Umbilical cord (tissue), 2 donors: ENCODE measurements around the gene RIMBP2. TPM values are rescaled to one million over a fixed set of nuclear protein-coding genes. Genes with fewer than 3 reads are reported as not detected.
"Not testable (repeated sequence)": the region's sequence is repeated elsewhere in the genome, so short reads cannot be mapped to it uniquely, and the experiment has no call there.

Experiments used
- DNase-seq: peaks from one replicate; pipeline ENCODE4 v3.0.0-alpha.2; 2015; ENCODE audit warnings: low spot score
- total RNA-seq: library from RNA; depleted of rRNA; stranded (reverse); fragments of >200 nt; gene quantifications from one replicate; pipeline ENCODE4 v1.2.3, GENCODE V29; 2014; ENCODE audit warnings: low replicate concordance; ENCODE audit not compliant: insufficient read depth

RIMBP2 gene
- total RNA-seq, 1 donor from 2014 or later = 1.9 TPM

DNA sequence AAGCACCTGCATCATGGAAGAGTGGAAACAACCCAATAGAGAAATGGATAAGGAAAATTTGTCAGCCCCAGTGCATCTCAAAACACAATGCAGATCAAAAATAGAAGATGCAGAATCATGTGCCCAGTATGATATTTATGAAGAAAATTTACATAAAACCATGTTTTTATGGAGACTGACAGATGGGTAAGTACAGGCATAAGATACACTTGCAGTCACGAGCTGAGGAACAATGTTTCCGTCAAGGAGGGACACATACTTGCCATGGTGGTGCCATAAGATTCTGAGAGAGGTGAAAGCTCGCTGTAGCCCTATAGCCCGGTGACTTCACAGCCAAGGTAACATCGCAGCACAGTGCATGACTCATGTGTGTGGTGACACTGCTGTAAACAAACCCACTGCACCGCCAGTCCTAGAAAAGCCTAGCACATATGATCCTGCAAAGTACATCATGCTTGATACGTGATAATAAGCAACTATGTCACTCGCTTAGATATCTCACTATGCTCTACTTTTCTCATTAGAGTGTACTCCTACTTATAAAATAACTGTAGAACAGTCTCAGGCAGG is 112.6 kb downstream of the RIMBP2 start:
- DNase-seq = no peak

DNA sequence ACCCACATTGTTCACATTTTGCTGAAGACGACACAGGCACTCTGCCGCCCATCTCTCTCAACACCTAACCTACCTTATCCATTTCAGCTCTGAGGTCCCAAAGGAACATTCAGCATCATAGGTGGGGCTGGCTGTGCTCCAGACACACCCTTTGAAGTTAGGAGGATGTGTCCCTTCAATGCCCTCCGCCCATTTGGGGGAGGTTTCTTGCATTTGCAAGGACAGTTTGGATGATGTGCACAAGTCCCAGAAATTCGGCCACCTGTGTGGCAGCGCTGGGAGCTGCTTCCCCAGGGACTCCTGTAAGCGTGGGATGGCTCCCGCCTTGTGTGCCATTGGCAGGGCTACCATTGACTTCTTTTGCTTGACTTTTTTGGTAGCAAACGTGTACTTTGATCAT is 113.8 kb downstream of the RIMBP2 start:
- no peak for DNase-seq

DNA sequence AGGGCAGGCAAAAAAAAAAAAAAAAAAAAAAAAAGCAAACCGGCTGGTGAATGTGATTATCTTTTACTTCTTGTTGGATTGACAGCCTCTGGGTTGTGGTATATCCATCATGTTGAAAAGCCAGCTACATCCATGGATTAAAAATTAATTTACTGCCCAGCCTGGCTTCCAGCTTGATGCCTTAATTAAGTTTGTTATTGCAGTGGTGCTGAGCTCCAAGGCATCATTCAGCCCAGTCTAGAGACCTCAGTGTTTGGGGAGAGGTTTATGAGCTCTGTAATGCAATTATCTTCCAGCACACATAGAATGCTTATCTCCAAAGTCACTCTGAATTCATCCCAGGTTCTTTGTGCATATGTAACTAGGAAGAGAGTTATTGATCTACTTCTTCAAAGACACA is 114.8 kb downstream of the RIMBP2 start:
- no peak for DNase-seq

DNA sequence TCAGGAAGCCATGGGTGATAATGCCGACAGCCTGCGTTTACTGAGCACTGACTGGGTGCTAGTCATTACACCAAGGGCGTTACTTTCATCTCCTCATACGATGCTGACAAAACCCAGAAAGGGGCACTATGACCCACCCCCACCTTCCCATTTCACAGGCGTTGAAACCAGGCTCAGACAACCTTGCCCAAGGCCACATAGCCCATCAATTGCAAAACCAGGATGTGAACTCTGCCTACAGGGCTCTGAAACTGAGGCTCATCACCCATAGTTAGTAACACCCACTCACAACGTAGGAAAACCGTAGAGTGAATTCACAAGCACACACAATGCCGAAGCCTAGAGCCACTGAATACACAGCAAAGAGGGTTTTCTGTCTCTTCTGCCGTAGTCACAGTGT is 119.9 kb downstream of the RIMBP2 start:
- no peak for DNase-seq

DNA sequence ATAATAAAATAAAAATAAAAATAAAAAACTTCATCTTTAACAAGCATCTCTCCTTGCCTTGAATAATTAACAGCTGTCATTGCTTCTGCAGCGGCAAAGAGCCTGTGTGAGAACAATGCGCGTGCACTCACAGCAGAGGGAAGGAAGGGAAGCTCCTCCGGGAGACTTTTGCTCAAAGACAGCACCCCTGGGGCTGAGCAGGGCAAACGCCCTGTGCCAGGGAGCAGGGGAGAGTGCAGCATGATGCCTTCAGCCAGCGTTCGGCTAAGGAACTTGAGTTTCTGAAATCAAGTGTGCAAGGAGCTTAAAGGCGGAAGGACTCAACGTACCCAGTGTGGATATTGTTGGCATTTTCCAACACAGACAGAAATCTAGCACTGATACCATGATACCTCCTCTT is 120.5 kb downstream of the RIMBP2 start:
- no peak for DNase-seq

DNA sequence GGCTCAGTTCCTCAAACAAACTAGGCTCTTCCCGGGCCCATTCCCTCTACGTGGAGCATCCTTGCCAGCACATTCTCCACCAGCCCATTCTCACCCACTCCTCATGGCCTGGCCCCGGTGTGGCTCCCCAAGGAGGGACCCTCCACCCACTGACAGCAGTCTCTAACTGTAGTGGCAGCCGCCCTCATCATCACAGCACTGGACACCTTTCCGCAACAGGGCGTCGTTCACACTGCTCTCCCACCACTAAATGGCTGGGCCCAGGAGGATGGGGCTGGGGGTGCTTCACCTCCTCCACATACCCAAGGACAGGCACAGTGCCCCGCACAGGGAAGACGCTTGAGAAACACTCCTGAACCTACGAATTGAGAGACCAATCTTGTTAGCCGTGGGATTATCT is 123.0 kb downstream of the RIMBP2 start:
- DNase-seq = no peak

DNA sequence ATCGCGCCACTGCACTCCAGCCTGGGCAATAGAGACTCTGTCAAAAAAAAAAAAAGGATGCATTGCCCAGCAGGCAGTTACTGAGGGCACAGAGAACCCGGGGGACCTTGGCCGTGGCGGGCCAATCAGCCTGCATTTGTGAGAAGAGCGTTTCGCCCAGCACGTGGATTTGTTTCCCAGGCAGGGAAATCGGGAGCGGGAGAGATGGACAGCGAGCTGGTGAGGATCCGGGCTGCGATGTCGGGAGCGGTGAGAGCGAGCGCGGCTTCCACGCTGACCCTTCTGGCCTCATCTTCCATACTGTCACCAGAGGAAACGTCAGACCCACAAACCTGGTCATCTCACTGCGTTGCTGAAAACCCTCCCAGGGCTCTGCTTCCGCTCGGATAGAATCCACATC is 123.5 kb downstream of the RIMBP2 start:
- DNase-seq = no peak

DNA sequence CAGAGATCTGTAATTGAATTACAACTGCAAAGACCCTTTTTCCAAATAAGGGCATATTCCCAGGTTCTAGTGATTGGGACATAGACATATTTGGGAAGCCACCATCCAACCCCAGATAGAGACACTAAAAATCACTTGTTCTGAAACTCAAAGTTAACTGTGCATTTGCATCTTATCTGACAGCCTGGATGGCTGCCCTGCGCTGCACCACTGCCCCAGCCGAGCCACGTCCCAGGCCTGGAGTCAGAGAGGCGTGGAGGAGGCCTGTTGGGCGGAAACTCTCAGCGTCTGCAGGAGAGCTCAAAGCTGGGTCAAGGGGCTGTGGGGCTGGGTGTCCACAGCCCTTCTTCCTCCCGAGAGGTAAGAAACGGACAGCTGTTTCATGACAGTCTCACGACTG is 124.4 kb downstream of the RIMBP2 start:
- DNase-seq = no peak

DNA sequence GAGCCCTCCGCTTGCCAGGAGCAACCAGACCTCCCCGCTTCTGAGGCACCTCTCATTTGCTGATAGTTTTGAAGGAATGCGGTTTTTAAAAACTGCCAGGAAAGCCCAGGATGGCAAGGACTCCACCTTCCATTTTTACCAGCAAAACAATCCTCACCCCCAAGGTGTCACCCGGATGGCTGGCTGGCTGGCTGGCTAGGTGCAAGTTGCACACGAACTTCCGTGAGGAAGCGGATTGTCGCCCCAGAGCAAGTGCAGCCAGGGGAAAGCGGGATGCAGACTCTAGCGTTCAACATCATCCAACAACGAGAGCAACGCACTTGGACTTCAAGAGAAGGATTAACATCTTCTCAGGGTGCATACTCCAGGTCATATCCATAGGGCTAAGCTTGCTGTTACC is 125.4 kb downstream of the RIMBP2 start:
- DNase-seq = no peak

DNA sequence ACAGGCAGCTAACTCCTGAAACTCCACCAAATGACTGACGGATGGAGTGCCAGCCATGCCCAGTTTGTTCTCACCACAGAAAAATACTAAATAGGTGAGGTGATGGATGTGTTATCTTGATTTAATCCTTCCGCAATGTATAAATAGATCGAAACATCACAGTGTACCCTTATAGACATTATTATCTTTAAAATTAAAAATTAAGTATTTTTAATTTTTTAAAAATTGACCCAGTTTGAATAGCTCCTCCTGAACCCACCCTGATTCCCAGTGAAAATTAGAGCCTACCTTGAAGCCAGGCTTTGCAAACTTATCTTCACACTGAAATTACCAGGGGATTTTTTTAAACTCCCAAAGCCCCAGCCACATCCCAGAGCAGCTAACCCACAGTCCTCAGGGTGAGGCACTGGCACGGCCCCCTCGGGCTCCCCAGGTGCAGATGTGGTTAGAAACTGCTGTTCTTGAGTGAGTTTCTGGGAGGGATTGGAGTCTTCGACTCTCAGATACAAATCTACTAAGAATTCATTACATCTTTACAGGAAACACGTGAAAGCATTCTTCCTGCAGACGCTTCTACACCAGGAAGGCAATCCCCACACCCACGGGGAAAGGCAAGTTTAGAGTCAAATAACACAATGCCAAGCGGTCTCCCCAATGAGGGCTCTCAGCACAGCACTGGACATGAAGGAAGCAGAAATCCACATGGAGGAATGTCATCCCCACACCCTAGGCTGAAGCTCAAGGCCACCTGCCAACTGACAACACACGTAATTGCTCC is 126.4 kb downstream of the RIMBP2 start:
- no peak for DNase-seq

DNA sequence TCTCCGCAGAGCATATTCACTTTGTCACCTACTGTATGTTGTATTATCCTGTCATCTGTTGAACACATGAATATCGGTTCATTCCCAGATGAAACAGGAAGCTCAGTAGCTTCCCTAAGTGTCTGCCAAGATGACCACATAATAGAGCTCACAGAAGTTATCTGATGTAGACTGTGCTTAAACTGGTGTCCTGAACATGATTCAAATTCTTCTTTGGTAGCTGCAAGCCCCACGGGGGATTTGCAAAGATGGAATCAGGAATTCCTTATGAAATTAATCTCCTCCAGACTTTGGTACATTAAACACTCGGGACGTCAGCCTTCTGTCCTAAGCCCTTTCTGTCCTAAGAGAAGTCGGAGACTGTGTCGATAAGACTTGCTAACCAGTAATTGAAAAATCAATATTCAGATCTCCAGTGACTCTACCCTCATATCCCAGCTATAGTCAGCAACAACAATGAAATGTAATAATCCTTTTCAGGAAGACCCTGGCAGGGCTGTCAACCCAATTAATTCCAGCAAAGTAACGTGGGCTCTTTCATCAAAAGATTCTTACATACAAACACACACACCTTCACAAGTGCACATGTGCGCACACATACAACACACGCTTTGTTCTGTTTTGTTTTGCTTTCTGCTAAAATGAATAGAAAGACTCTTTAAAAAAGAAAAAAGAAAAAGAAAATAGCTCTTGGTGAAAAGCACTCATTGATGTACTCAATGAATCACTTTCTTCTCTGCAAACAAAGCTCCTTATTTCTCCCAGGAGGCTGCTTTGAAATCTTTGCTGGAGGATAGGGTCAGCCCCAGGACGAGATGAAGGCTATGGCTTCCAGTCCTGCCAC is 127.2 kb downstream of the RIMBP2 start:
- no peak for DNase-seq

DNA sequence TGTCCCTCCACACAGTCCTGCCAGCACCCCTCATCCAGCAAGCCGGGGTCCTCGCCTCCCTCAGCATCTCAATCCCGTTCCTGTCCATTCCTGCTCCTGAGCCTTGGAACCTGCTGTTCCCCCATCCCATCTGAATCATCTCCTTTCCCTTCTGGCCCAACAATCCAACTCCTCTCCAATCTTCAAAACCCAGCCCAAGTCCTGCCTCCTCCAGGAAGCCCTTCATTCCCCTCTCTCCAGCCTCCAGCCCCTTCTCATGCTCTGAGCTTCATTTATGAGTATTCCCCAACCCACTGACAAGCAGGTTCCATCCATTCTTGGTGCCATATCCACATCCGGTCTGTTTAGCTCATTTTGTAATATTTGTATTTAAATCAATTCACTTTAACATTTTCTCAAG is 128.1 kb downstream of the RIMBP2 start:
- no peak for DNase-seq

DNA sequence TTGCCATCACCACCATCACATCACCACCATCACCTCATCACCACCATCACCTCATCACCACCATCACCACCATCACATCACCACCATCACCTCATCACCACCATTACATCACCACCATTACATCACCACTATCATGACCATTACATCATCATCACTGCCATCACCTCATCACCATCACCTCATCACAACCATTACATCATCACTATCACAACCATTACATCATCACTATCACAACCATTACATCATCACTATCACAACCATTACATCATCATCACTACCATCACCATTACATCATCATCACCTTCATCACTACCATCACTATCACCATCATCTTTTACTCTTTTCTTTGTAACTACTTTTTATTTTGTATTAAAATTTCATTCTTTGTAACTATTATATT is 131.6 kb downstream of the RIMBP2 start:
- DNase-seq = not testable (repeated sequence)

DNA sequence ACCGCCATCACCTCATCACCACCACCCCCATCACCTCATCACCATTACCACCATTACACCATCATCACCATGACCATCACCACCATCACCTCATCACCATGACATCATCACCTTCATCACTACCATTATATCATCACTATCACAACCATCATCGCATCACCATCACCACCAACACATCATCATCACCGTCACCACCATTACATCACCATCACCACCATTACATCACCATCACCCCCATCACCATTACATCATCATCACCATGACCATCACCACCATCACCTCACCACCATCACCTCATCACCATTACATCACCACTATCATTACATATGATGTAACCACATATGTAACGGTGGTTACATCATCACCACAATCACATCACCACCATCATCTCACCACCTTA is 132.3 kb downstream of the RIMBP2 start:
- no peak for DNase-seq

DNA sequence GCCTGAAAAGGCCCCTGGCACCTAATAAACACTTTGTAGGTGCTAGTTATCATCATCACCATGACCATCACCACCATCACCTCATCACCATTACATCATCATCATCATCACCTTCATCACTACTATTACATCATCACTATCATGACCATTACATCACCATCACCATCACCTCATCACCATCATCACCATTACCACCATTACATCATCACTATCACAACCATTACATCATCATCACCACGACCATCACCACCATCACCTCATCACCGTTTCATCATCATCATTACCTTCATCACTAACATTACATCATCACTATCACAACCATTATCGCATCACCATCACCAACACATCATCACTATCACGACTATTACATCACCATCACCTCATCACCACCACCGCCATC is 132.8 kb downstream of the RIMBP2 start:
- DNase-seq = no peak

DNA sequence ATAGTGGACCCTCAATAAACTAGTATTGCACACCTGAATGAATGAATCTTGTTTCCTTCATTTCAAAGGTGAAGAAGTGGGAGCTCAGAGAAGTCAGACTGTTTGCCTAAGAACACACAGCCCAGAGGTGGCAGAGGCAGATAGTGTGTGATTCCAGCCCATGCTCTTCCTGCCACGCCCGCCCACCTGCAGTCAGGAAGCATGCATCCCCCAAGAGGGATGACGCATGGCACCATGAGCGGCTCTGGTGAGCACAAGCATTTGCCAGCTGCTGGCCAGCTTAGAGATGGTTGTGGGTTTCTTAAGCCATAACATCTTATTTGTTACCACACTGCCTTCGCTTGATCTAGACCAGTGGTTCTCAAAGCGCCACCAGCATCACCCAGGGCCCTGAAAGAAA is 133.8 kb downstream of the RIMBP2 start:
- DNase-seq = no peak

DNA sequence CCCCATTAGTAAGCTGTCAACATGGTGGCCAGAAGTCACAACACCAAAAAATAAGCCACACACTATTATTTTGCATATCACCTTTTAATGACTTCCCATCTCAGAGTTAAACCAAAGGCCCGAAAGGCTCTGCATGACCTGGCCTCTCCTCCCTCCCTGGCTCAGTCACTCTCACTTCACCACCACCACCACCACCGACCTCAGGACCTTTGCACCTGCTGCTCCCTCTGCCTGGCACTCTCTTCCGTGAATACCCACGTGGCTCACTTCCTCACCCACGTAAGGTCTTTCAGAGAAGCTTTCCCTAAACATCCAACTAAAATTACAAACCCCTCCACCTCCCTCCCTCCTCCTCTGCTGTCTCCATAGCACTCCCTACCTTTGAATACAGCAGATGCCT is 134.3 kb downstream of the RIMBP2 start:
- DNase-seq = no peak

DNA sequence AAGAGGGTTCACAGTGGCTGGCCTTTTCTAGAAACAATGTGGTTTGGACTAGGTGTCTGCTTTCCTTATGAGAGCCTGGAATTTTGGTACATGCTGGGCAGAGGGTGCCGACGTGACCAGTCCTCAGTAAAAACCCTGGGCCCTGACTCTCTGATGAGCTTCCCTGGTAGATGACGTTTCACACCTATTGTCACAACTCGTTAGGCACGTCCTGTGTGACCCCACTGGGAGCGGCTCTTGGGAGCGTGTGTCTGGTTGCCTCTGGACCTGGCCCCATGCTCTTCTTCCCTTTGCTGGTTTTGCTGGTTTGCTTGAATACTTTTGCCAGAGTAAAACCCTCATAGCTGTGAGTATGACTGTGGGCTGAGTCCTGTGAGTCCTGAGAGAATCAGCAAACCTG is 136.9 kb downstream of the RIMBP2 start:
- no peak for DNase-seq

DNA sequence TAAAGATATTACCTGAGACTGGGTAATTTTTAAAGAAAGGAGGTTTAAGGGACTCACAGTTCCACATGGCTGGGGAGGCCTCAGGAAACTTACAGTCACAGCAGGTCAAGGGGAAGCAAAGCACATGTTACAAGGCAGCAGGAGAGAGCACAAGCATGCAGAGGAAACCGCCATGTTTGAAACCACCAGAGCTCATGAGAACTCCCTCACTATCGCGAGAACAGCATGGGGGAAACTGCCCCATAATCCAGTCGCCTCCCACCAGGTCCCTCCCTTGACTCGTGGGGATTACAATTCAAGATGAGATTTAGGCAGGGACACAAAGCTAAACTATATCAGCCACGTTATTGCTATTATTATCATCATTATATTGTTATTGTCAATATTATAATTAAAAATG is 138.7 kb downstream of the RIMBP2 start:
- DNase-seq = no peak

DNA sequence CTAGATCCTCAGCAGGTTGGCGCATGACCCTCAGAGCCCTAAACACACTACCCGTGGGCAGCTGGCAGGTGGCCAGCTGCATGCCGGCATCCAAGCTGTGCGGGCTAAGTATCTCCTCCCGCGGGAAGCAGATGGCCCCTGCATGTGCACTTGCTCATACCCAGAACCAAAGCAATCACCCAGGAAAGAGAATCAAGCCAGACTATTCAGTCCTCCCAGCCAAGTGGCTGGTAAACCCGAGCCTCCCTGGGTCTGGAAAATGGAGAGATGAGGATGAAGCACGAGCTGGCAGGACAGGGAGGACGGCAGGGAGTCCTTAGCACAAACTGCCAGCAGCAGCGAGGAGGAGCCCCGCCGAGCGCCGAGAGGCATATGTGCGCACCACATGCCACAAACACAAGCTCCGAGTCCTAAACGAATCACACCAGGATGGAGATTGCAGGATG is 139.7 kb downstream of the RIMBP2 start:
- no peak for DNase-seq

DNA sequence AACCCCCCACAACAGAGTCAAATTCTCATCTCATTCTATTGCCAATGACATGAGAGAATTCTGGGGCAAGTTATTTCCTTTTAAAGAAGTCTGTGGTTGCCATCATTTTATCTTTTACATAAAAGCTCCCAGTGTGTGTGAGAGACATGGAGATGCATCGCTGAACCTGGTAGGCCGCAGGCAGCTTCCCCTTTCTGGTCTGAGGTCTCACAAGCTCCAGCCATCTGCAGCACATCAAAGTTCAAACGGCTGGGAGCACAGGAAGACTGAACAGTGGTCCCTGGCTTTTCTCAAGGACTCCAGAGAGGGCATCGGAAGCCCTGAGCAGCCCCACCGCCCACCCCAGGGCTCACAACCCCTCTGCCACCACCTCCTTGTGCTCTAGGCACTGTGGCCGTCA is 141.7 kb downstream of the RIMBP2 start:
- no peak for DNase-seq

DNA sequence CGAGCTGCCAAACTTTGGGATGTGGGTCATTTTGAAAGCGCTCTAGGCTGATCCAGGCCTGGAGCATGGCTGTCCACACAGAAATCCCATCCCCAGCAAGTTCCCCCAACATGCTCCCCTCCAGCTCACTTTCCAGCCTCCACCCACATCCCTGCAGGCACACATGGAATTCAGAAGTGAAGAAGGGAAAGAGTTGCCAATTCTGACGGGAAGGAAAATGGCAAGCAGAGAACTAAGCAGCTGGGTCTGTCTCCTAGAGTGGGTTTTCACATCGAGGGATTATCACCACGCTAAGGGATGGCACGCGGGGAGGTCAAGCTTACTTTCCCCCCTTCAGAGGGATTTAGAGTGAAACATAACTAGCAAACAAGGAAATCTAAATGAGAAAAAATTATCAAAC is 142.3 kb downstream of the RIMBP2 start:
- DNase-seq = no peak

DNA sequence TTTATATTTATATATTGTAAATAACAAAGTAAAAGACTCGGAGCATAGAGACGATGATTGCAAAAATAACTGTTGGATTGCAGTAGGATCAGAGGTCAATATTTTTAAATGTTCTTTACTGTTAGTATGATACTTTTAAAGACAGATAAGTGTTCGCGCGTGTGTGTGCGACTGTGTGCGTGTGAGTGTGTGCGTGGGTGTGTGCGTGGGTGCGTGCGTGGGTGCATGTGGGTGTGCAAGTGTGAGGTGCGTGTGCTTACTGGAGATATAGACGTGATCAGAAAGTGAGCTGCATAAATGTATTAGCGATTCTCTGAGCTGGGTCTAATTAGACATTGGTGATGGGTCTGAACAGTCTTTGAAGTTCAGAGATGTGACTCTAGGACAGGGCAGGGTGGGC is 142.9 kb downstream of the RIMBP2 start:
- DNase-seq = no peak
